Adrenal gland (tissue), 12 donors: Measurements from ENCODE around the gene TFB2M. TPM values are rescaled to one million over a fixed set of nuclear protein-coding genes. Genes with fewer than 3 reads are reported as not detected.

Experiments
- DNase-seq, 7 donors: peaks; one replicate each; pipeline ENCODE4 v3.0.0-alpha.2; 2019 to 2020
- H3K27ac ChIP-seq, 5 donors: fragments of 200-600 bp; sonication (generic) in 4 of 5; 1 replicate in 3 of 5; 2 replicates in 2 of 5; pipeline versions ENCODE4 v1.5.1 to v1.8.0; 2016 to 2020; ENCODE audit warnings: mild to moderate bottlenecking in 1 of 5
- H3K27me3 ChIP-seq: fragments of 200-600 bp; 2 replicates; pipeline ENCODE4 v1.8.0; 2021
- H3K36me3 ChIP-seq, 2 donors: fragments of 200-600 bp; replicated peaks in 1 of 2; 1 replicate in 1 of 2; 2 replicates in 1 of 2; pipeline versions ENCODE4 v1.5.1 to v1.8.0; 2018 to 2022
- H3K4me1 ChIP-seq, 2 donors: fragments of 200-600 bp; replicated peaks in 1 of 2; 1 replicate in 1 of 2; 2 replicates in 1 of 2; pipeline versions ENCODE4 v1.5.1 to v1.8.0; 2018 to 2021
- H3K4me3 ChIP-seq, 4 donors: fragments of 200-600 bp; sonication (generic) in 3 of 4; one replicate each; pipeline ENCODE4 v1.5.1; 2016 to 2018
- H3K9me3 ChIP-seq, 3 donors: fragments of 200-600 bp; sonication (generic) in 1 of 3; replicated peaks in 1 of 3; 1 replicate in 2 of 3; 2 replicates in 1 of 3; pipeline versions ENCODE4 v1.5.1 to v1.8.0; 2016 to 2021
- CTCF ChIP-seq, 6 experiments: fragments of 450-650 bp in 4 of 6; fragments of 200-600 bp in 2 of 6; sonication (generic) in 1 of 6; IDR thresholded peaks; 1 replicate in 5 of 6; 2 replicates in 1 of 6; pipeline versions ENCODE4 v1.5.1 to v1.8.0; 2016 to 2021; ENCODE audit warnings: antibody characterized with exemption in 6 of 6, mild to moderate bottlenecking in 2 of 6, moderate library complexity in 1 of 6
- POLR2A ChIP-seq, 2 donors: fragments of 450-650 bp; IDR thresholded peaks; one replicate each; pipeline ENCODE4 v1.6.1; 2017; ENCODE audit warnings: antibody characterized with exemption in 2 of 2, mild to moderate bottlenecking in 2 of 2, moderate library complexity in 1 of 2
- WGBS, 4 donors: extraction: QIAGEN DNeasy Blood & Tissue Kit in 2 of 4; methylation state at CpG; one replicate each; pipeline versions ENCODE4 v1.1.5 to v1.1.7; 2013 to 2017; 5-methylcytosine and 5-hydroxymethylcytosine counted together
- intact Hi-C, 2 donors: fragments of 100-400 bp; cut with DNase I; formaldehyde crosslinking; loops; one replicate each; pipeline versions ENCODE4 v1.14.1 to v1.15.0; 2022 to 2023
- polyA plus RNA-seq, 3 donors: library from polyadenylated mRNA; stranded (reverse); fragments of 200-250 nt in 2 of 3; fragments of 350-450 nt in 1 of 3; fragmentation: Illumina TruSeq in 1 of 3; extraction: RNeasy Lipid Tissue Mini Kit (QIAGEN cat#74804) in 1 of 3; gene quantifications; one replicate each; pipeline ENCODE4 v1.2.3, GENCODE V29; 2013 to 2014
- total RNA-seq, 9 donors: library from RNA; depleted of rRNA in 4 of 9; stranded (reverse); fragments of >200 nt in 4 of 9; fragments of 120-200 nt in 1 of 9; fragmentation: NEBNext Ultra II Directional in 1 of 9; extraction: Animal tissue kit (Norgen Biotek cat#: 25700) in 1 of 9; gene quantifications; one replicate each; pipeline versions ENCODE4 v1.1.0 to v1.2.4, GENCODE V29; 2013 to 2023
- donor health status: healthy with polysubstance abuse.
- donor health status: Bipolar disorder and iron deficiency.
- donor health status: DM: yes; HTN: yes; CAD: no.
- donor health status: DM: no; HTN: no; CAD: no.
- donor health status: DM: no; HTN: no; CAD: no.
- donor health status: DM: yes; HTN: yes; CAD: no.

The TFB2M gene
- total and polyA plus RNA-seq, 12 donors: 6.0 to 44.8 (median 26.5) TPM

GRCh38 chr1:246519514-246519913 is 46.5 kb downstream of the TFB2M start:
- DNase-seq: peak in 1 of 7 donors; percentile 21

GRCh38 chr1:246518456-246519205 is 47.4 kb downstream of the TFB2M start:
- Histone ChIP-seq H3K36me3 (no peaks in the 10 kb centered on the region), H3K27ac (no peak overlapping the region), H3K9me3 (peaks cover 0 to 8% (median 0%) of the 10 kb centered on the region in 3 donors), H3K27me3 (no peaks in the 10 kb centered on the region), H3K4me3 (no peak overlapping the region), H3K4me1 (no peaks in the 10 kb centered on the region)
- DNase-seq: peak in 1 of 7 donors; percentile 25
- WGBS, 4 donors: 85 to 96% (median 89%) methylated on average over 8 to 17 of the region's 17 CpGs
- intact Hi-C loops: no loop called here
- TF ChIP-seq POLR2A (IDR thresholded peaks at IDR 0.05) (no peak), CTCF (IDR thresholded peaks at IDR 0.05) (no peak)

More at GRCh38 chr1:246519514-246519913, 46.5 kb downstream of the TFB2M start:
- Histone ChIP-seq H3K9me3 (peaks cover 0 to 8% (median 0%) of the 10 kb centered on the region in 3 donors), H3K27me3 (no peaks in the 10 kb centered on the region), H3K36me3 (no peaks in the 10 kb centered on the region), H3K4me3 (no peak overlapping the region), H3K27ac (no peak overlapping the region), H3K4me1 (no peaks in the 10 kb centered on the region)
- intact Hi-C loops: no loop called here
- no peak for TF ChIP-seq POLR2A (IDR thresholded peaks at IDR 0.05)
- no peak for TF ChIP-seq CTCF (IDR thresholded peaks at IDR 0.05)
- 96 to 100% (median 100%) methylated on average over 1 of the region's 1 CpG; no CpG with 5 or more reads in 1 of the 4 donors for WGBS, 4 donors

GRCh38 chr1:246517391-246517790 is 48.7 kb downstream of the TFB2M start:
- H3K27me3 ChIP-seq: no peaks in the 10 kb centered on the region
- TF ChIP-seq CTCF (IDR thresholded peaks at IDR 0.05) (no peak), POLR2A (IDR thresholded peaks at IDR 0.05) (no peak)
- H3K4me1 ChIP-seq: no peaks in the 10 kb centered on the region
- no peak overlapping the region for H3K4me3 ChIP-seq
- intact Hi-C loops: no loop called here
- H3K27ac ChIP-seq: no peak overlapping the region
- H3K36me3 ChIP-seq: no peaks in the 10 kb centered on the region
- 72 to 100% (median 80%) methylated on average over 1 to 7 of the region's 7 CpGs for WGBS, 4 donors
- peaks cover 0 to 8% (median 0%) of the 10 kb centered on the region in 3 donors for H3K9me3 ChIP-seq
- no peak for DNase-seq

- Histone ChIP-seq H3K27ac (no peak overlapping the region), H3K9me3 (peaks cover 0 to 8% (median 0%) of the 10 kb centered on the region in 3 donors), H3K36me3 (no peaks in the 10 kb centered on the region), H3K4me3 (no peak overlapping the region), H3K27me3 (no peaks in the 10 kb centered on the region), H3K4me1 (no peaks in the 10 kb centered on the region)
- DNase-seq: peak in 1 of 7 donors; percentile 41
- intact Hi-C loops: no loop called here
- WGBS, 4 donors: 92 to 98% (median 96%) methylated on average over 9 to 10 of the region's 10 CpGs
- TF ChIP-seq POLR2A (IDR thresholded peaks at IDR 0.05): no peak
- TF ChIP-seq CTCF (IDR thresholded peaks at IDR 0.05): no peak
Observed at GRCh38 chr1:246516126-246516525, 49.9 kb downstream of the TFB2M start.
